ENCODE data around the gene TRDN. TPM values are rescaled to one million over a fixed set of nuclear protein-coding genes. Genes with fewer than 3 reads are reported as not detected.

TRDN gene
- total and polyA plus RNA-seq, 2 donors (not counting 1 experiment from before 2014, with no cell fraction given) = not detected

DNA sequence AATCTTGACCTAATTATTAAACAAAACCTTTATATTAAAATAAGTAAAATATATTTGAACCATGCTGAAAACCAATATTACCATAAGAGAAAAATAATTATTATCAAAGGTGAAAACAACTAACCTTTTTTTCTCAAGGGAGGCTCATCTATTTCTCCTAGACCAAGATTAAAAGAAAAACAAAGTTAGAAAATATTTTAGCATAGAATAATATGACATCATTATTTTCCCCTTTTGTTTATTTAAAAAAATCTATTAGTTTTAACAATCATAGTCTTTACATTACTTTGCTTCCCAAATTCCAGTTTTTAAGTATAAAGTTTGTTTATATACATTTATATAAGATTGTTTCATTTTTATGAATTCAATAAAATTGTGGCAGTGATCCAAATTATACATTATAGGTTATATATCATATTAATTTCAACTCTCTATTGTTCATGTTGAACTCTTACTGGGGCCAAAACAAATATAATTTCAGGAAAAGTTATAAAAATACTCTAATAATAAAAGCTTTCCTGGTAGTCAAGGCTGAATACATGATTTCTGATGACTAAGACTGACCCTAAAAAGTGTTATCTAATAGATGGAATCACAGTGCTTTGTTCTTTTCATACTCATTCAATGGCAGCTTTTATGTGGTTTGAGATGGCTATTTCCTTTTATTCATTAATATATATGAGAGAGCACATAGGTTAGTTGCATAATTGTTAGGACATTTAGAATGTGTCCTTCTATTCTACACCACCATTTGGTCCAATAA lies 89.4 kb downstream of the TRDN start:
- Histone ChIP-seq H3K4me1 (ENCODE audit: control insufficient read depth, extremely low read depth, insufficient read depth, low read length) (no peaks in the 10 kb centered on the region), H3K27ac (ENCODE audit: insufficient read depth, low read length) (no peak overlapping the region)

GRCh38 chr6:123546537-123546936 lies 90.2 kb downstream of the TRDN start:
- H4K20me1 ChIP-seq (ENCODE audit: control insufficient read depth, extremely low read depth, insufficient read depth, low read length) = no peaks in the 10 kb centered on the region
- H3K9ac ChIP-seq (ENCODE audit: insufficient read depth, low read length) = no peak overlapping the region
- H3K9me3 ChIP-seq (ENCODE audit: control insufficient read depth, insufficient read depth, low read depth, low read length) = no peaks in the 10 kb centered on the region
- H3K4me1 ChIP-seq (ENCODE audit: control insufficient read depth, extremely low read depth, insufficient read depth, low read length) = no peaks in the 10 kb centered on the region
- H3K36me3 ChIP-seq (ENCODE audit: control insufficient read depth, insufficient read depth, low read length) = no peaks in the 10 kb centered on the region
- DNase-seq (ENCODE audit: low read depth in 2 of 2) = no peak
- TF ChIP-seq EZH2 (IDR thresholded peaks at IDR 0.05; ENCODE audit: low read length, missing control alignments) = no peak
- TF ChIP-seq, protein P1, sequence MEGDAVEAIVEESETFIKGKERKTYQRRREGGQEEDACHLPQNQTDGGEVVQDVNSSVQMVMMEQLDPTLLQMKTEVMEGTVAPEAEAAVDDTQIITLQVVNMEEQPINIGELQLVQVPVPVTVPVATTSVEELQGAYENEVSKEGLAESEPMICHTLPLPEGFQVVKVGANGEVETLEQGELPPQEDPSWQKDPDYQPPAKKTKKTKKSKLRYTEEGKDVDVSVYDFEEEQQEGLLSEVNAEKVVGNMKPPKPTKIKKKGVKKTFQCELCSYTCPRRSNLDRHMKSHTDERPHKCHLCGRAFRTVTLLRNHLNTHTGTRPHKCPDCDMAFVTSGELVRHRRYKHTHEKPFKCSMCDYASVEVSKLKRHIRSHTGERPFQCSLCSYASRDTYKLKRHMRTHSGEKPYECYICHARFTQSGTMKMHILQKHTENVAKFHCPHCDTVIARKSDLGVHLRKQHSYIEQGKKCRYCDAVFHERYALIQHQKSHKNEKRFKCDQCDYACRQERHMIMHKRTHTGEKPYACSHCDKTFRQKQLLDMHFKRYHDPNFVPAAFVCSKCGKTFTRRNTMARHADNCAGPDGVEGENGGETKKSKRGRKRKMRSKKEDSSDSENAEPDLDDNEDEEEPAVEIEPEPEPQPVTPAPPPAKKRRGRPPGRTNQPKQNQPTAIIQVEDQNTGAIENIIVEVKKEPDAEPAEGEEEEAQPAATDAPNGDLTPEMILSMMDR (conservative IDR thresholded peaks at IDR 0.05 in 1 of 2, IDR thresholded peaks at IDR 0.05 in 1 of 2; ENCODE audit: low read depth in 1 of 2, low read length in 2 of 2) = no peak
- H3K27me3 ChIP-seq (ENCODE audit: control insufficient read depth, insufficient read depth, low read length) = no peaks in the 10 kb centered on the region
- no peak overlapping the region for H3K27ac ChIP-seq (ENCODE audit: insufficient read depth, low read length)
- no peak overlapping the region for H3K4me3 ChIP-seq (replicated peaks in 1 of 4; ENCODE audit: control extremely low read depth in 1 of 4, insufficient read depth in 1 of 4, low read depth in 3 of 4, low read length in 4 of 4)
- no peaks in the 10 kb centered on the region for H3K79me2 ChIP-seq (ENCODE audit: control insufficient read depth, insufficient read depth, low read length)
- H2AFZ ChIP-seq (ENCODE audit: low read length) = no peak overlapping the region
- H3K4me2 ChIP-seq (ENCODE audit: extremely low read depth, insufficient read depth, low read length) = no peak overlapping the region

More for the DNA sequence above, 89.4 kb downstream of the TRDN start:
- H3K9me3 ChIP-seq (ENCODE audit: control insufficient read depth, insufficient read depth, low read depth, low read length) = no peaks in the 10 kb centered on the region
- DNase-seq (ENCODE audit: low read depth in 2 of 2) = no peak
- no peaks in the 10 kb centered on the region for H3K36me3 ChIP-seq (ENCODE audit: control insufficient read depth, insufficient read depth, low read length)
- H3K9ac ChIP-seq (ENCODE audit: insufficient read depth, low read length) = no peak overlapping the region
- no peaks in the 10 kb centered on the region for H3K27me3 ChIP-seq (ENCODE audit: control insufficient read depth, insufficient read depth, low read length)
- no peaks in the 10 kb centered on the region for H4K20me1 ChIP-seq (ENCODE audit: control insufficient read depth, extremely low read depth, insufficient read depth, low read length)
- no peak overlapping the region for H3K4me2 ChIP-seq (ENCODE audit: extremely low read depth, insufficient read depth, low read length)
- no peak overlapping the region for H3K4me3 ChIP-seq (replicated peaks in 1 of 4; ENCODE audit: control extremely low read depth in 1 of 4, insufficient read depth in 1 of 4, low read depth in 3 of 4, low read length in 4 of 4)
- TF ChIP-seq, protein P1 (conservative IDR thresholded peaks at IDR 0.05 in 1 of 2, IDR thresholded peaks at IDR 0.05 in 1 of 2; ENCODE audit: low read depth in 1 of 2, low read length in 2 of 2) = no peak
- TF ChIP-seq EZH2 (IDR thresholded peaks at IDR 0.05; ENCODE audit: low read length, missing control alignments) = no peak
- H2AFZ ChIP-seq (ENCODE audit: low read length) = no peak overlapping the region
- H3K79me2 ChIP-seq (ENCODE audit: control insufficient read depth, insufficient read depth, low read length) = no peaks in the 10 kb centered on the region

DNA sequence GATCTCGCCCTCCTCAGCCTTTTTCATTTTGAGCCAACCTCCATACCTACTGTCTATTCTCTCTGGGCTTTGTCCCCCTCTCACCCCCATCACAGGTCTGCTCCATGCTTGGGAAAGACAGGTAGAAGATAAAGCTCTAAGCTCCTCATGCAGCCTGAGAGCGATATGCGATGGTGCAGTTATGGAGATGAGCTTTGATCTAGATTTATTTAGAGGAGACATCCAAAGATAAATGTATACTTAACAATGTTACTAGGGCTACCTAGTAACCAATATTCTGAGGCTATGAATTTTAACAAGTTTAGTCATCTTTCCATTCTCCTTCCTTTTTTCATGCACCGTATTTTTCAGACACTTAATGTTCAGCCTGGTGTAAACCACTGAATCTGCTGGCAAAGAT lies 95.3 kb downstream of the TRDN start:
- no peak overlapping the region for H3K9ac ChIP-seq (ENCODE audit: insufficient read depth, low read length)
- H3K4me3 ChIP-seq (replicated peaks in 1 of 4; ENCODE audit: control extremely low read depth in 1 of 4, insufficient read depth in 1 of 4, low read depth in 3 of 4, low read length in 4 of 4) = no peak overlapping the region
- H3K4me1 ChIP-seq (ENCODE audit: control insufficient read depth, extremely low read depth, insufficient read depth, low read length) = no peaks in the 10 kb centered on the region
- no peaks in the 10 kb centered on the region for H3K36me3 ChIP-seq (ENCODE audit: control insufficient read depth, insufficient read depth, low read length)
- no peaks in the 10 kb centered on the region for H3K27me3 ChIP-seq (ENCODE audit: control insufficient read depth, insufficient read depth, low read length)
- no peak for TF ChIP-seq EZH2 (IDR thresholded peaks at IDR 0.05; ENCODE audit: low read length, missing control alignments)
- H3K79me2 ChIP-seq (ENCODE audit: control insufficient read depth, insufficient read depth, low read length) = no peaks in the 10 kb centered on the region
- no peak overlapping the region for H3K4me2 ChIP-seq (ENCODE audit: extremely low read depth, insufficient read depth, low read length)
- no peak overlapping the region for H2AFZ ChIP-seq (ENCODE audit: low read length)
- no peak overlapping the region for H3K27ac ChIP-seq (ENCODE audit: insufficient read depth, low read length)
- no peak for DNase-seq (ENCODE audit: low read depth in 2 of 2)
- H3K9me3 ChIP-seq (ENCODE audit: control insufficient read depth, insufficient read depth, low read depth, low read length) = no peaks in the 10 kb centered on the region
- no peaks in the 10 kb centered on the region for H4K20me1 ChIP-seq (ENCODE audit: control insufficient read depth, extremely low read depth, insufficient read depth, low read length)
